KBM-7 (cell line): ENCODE results near the gene LRRC18.

Experiments used
- DNase-seq: peaks from one replicate; pipeline ENCODE4 v3.0.0-alpha.2; 2015
- in situ Hi-C: fragments of 300-500 bp; cut with MboI; formaldehyde crosslinking; loops from 2 replicates; pipeline ENCODE4 v1.14.3; 2020; ENCODE audit warnings: low sequenced_read_pairs, low pct_unique_long_range_greater_than_20kb, mixed read lengths

Gene LRRC18

GRCh38 chr10:48890888-48891850 is 48.5 kb downstream of the LRRC18 start:
- DNase-seq, result no peak
- in situ Hi-C loops, result no loop called here

- in situ Hi-C loops, result no loop called here
- no peak for DNase-seq
Observed at GRCh38 chr10:48887982-48888381, 51.7 kb downstream of the LRRC18 start.

DNA sequence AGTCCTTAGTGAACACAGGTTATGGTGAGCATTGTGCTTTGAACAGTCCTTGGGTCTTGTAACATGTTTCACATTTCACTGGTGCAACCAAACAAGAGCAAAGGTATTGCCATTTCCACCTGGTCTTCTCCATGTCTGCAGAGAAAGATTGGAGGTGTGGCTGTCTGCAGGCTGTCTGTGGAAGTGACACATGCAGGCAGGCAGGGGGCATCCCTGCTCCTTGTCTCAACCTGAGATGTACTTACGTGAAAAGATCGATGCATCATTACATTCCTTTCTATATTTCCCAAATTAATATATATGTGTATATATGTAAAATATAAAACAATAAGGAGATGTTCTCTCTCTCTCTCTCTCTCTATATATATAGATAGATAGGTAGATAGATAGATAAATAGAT is 54.3 kb downstream of the LRRC18 start:
- DNase-seq, result peak; percentile 3
- in situ Hi-C loops, result no loop called here

- in situ Hi-C loops, result no loop called here
- no peak for DNase-seq
Observed at GRCh38 chr10:48884179-48885045, 55.2 kb downstream of the LRRC18 start.

- DNase-seq, result no peak
- in situ Hi-C loops, result no loop called here
Observed at GRCh38 chr10:48883701-48884100, 55.9 kb downstream of the LRRC18 start.

GRCh38 chr10:48882881-48883280 is 56.8 kb downstream of the LRRC18 start:
- in situ Hi-C loops, result no loop called here
- no peak for DNase-seq

GRCh38 chr10:48881937-48882336 is 57.7 kb downstream of the LRRC18 start:
- in situ Hi-C loops, result no loop called here
- no peak for DNase-seq

DNA sequence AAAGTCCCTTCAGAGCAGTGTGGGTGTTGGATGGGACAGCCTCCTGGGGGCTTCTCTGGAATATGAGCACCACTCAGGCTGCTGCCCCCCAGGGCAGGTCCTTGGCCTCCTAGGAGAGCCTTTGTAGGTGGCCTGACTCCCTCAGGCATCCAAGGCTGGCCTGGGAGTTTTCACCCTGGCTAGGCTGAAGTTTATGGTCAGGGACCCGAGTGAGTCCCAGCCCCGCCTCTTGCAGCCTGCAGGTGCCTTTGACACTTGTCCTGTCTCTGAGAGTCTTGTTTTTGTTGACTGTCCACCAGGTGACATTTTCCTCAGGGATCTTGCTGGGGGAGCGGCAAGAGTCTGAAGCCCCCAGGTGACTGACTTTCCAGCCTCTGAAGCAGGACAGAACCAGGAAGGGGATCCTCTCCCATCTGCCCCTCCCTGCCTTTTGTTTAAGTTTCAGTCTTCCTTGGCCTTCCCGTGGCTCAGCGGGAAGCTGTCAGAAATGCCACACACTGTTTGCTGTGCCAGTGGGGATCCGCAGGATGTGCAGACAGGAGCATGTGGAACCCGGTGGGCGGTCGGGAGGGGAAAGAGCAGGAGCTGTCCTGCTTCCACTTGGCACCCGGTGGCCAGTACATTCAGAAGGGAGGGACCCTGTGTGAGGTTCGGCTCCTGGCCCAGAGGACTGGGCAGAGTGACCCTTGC is 59.5 kb downstream of the LRRC18 start:
- no peak for DNase-seq
- in situ Hi-C loops, result no loop called here

- in situ Hi-C loops, result no loop called here
- no peak for DNase-seq
Observed at GRCh38 chr10:48879451-48879850, 60.2 kb downstream of the LRRC18 start.

DNA sequence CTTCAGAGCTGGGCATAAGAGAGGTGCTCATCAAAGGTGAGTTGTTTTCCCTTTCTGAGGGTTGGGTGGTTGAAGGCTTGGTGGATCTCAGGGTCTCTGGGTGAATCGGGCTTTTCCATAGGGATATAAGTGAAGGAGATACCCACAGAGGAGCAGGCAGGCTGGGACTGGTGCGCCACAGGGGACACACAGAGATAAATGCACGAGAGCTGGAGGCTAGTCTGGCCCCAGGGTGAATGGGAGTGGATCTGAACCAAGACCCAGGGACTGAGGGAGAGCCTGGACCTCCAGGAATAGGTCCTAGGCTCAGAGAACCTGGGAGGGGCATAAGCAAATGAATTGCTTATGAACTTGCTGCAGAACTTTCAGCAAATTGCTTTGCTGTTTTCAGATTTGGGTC is 61.5 kb downstream of the LRRC18 start:
- in situ Hi-C loops, result no loop called here
- DNase-seq, result no peak

- in situ Hi-C loops, result no loop called here
- no peak for DNase-seq
Observed at GRCh38 chr10:48872234-48872633, 67.4 kb downstream of the LRRC18 start.
